CD4-positive, CD25-positive, alpha-beta regulatory T cell (primary cell): ENCODE data around the gene MZF1. TPM values are rescaled to one million over a fixed set of nuclear protein-coding genes. Genes with fewer than 3 reads are reported as not detected.
A peak's percentile ranks its signal among the peaks of the same experiment; 100 is the strongest.

Experiments used
- ATAC-seq, 2 donors: fragments of 150-1000 bp; cut with Tn5 transposase; one replicate each; pipeline ENCODE4 v1.10.0; 2021; ENCODE audit warnings: low read depth in 2 of 2, moderate number of reproducible peaks in 2 of 2, moderate library complexity in 1 of 2
- DNase-seq, 3 donors: peaks; one replicate each; pipeline versions ENCODE4 v3.0.0 to v3.0.0-alpha.2; 2012 to 2022; ENCODE audit warnings: mixed read lengths in 1 of 3
- H3K27ac ChIP-seq: one replicate; pipeline ENCODE4 v1.7.0; 2013; ENCODE audit warnings: mild to moderate bottlenecking, low read length; ENCODE audit not compliant: insufficient read depth, poor library complexity, severe bottlenecking
- H3K27me3 ChIP-seq: one replicate; pipeline ENCODE4 v1.7.0; 2013; ENCODE audit warnings: low read length; ENCODE audit not compliant: control insufficient read depth, insufficient read depth
- H3K36me3 ChIP-seq: one replicate; pipeline ENCODE4 v1.7.0; 2013; ENCODE audit warnings: mild to moderate bottlenecking, low read length, moderate library complexity; ENCODE audit not compliant: control insufficient read depth, insufficient read depth
- H3K4me1 ChIP-seq: 2 replicates; pipeline ENCODE4 v1.7.0; 2013; ENCODE audit warnings: mild to moderate bottlenecking, low read length; ENCODE audit not compliant: insufficient read depth, control insufficient read depth, poor library complexity, severe bottlenecking
- H3K4me3 ChIP-seq: one replicate; pipeline ENCODE4 v1.7.0; 2013; ENCODE audit warnings: low read depth, mild to moderate bottlenecking, low read length, moderate library complexity
- H3K9me3 ChIP-seq, 2 experiments: 1 replicate in 1 of 2; 2 replicates in 1 of 2; pipeline ENCODE4 v1.7.0; 2013; ENCODE audit warnings: low read length in 2 of 2, mild to moderate bottlenecking in 1 of 2, moderate library complexity in 1 of 2; ENCODE audit not compliant: control insufficient read depth in 2 of 2
- H3K27ac Mint-ChIP-seq, 3 donors: one replicate each; pipeline ENCODE4 v1.8.0; 2020 to 2022; ENCODE audit warnings: mild to moderate bottlenecking in 3 of 3, mixed read lengths in 3 of 3, moderate library complexity in 2 of 3
- H3K27me3 Mint-ChIP-seq: one replicate; pipeline ENCODE4 v1.8.0; 2022; ENCODE audit warnings: mild to moderate bottlenecking, mixed read lengths
- H3K36me3 Mint-ChIP-seq: one replicate; pipeline ENCODE4 v1.8.0; 2020; ENCODE audit warnings: mixed read lengths
- H3K4me1 Mint-ChIP-seq, 4 donors: one replicate each; pipeline ENCODE4 v1.8.0; 2020 to 2022; ENCODE audit warnings: mixed read lengths in 4 of 4, mild to moderate bottlenecking in 1 of 4
- H3K4me3 Mint-ChIP-seq, 4 donors: one replicate each; pipeline ENCODE4 v1.8.0; 2020 to 2022; ENCODE audit warnings: mild to moderate bottlenecking in 4 of 4, mixed read lengths in 4 of 4, moderate library complexity in 3 of 4
- H3K9me3 Mint-ChIP-seq, 7 donors: one replicate each; pipeline ENCODE4 v1.8.0; 2020 to 2022; ENCODE audit warnings: mixed read lengths in 7 of 7, mild to moderate bottlenecking in 3 of 7, moderate library complexity in 2 of 7
- polyA plus RNA-seq, 4 donors: library from polyadenylated mRNA; unstranded; fragments of 300-500 nt; fragmentation: Illumina TruSeq; gene quantifications; one replicate each; pipeline ENCODE4 v1.2.3, GENCODE V29; 2021
- total RNA-seq: library from RNA; stranded (reverse); gene quantifications from one replicate; pipeline ENCODE4 v1.2.3, GENCODE V29; 2022

Gene MZF1
- total and polyA plus RNA-seq, 5 donors from 2014 or later: 7.4 to 15.6 (median 7.9) TPM

- ATAC-seq (no peak), DNase-seq (no peak)
- Histone ChIP-seq H3K27ac (peak overlapping the region; percentile 14), H3K4me3 (peak overlapping the region; percentile 32), H3K27me3 (no peaks in the 10 kb centered on the region), H3K9me3 (no peaks in the 10 kb centered on the region), H3K36me3 (peaks cover 4% of the 10 kb centered on the region), H3K4me1 (peaks cover 34% of the 10 kb centered on the region)
- Mint-ChIP-seq H3K27me3 (no peaks in the 10 kb centered on the region), H3K9me3 (no peaks in the 10 kb centered on the region), H3K36me3 (no peaks in the 10 kb centered on the region), H3K4me3 (peak overlapping the region; percentile 61 to 85 (median 81)), H3K4me1 (peaks cover 4 to 46% (median 17%) of the 10 kb centered on the region in 4 donors), H3K27ac (peak overlapping the region in 2 of 3 donors; percentile 76 to 82)
Measured at GRCh38 chr19:58514564-58515022, 58.5 kb downstream of the MZF1 start.

- no peaks in the 10 kb centered on the region for H3K27me3 Mint-ChIP-seq
- ATAC-seq: peak; percentile 84 to 94
- Histone ChIP-seq H3K27ac (peak overlapping the region; percentile 55), H3K36me3 (peaks cover 4% of the 10 kb centered on the region), H3K4me3 (peak overlapping the region; percentile 32), H3K27me3 (no peaks in the 10 kb centered on the region), H3K4me1 (peaks cover 30% of the 10 kb centered on the region), H3K9me3 (no peaks in the 10 kb centered on the region)
- peak overlapping the region; percentile 74 to 85 (median 80) for H3K4me3 Mint-ChIP-seq
- no peaks in the 10 kb centered on the region for H3K36me3 Mint-ChIP-seq
- H3K9me3 Mint-ChIP-seq: no peaks in the 10 kb centered on the region
- DNase-seq: peak; percentile 84 to 97 (median 92)
- H3K4me1 Mint-ChIP-seq: peaks cover 2 to 40% (median 13%) of the 10 kb centered on the region in 4 donors
- peak overlapping the region; percentile 71 to 90 (median 76) for H3K27ac Mint-ChIP-seq
Measured at GRCh38 chr19:58513694-58514563, 59.2 kb downstream of the MZF1 start.

- Histone ChIP-seq H3K9me3 (no peaks in the 10 kb centered on the region), H3K4me1 (peaks cover 23% of the 10 kb centered on the region), H3K27ac (peak overlapping the region; percentile 55), H3K27me3 (no peaks in the 10 kb centered on the region), H3K36me3 (peaks cover 4% of the 10 kb centered on the region), H3K4me3 (no peak overlapping the region)
- H3K9me3 Mint-ChIP-seq: no peaks in the 10 kb centered on the region
- no peaks in the 10 kb centered on the region for H3K36me3 Mint-ChIP-seq
- peaks cover 0 to 33% (median 9%) of the 10 kb centered on the region in 4 donors for H3K4me1 Mint-ChIP-seq
- H3K27me3 Mint-ChIP-seq: no peaks in the 10 kb centered on the region
- H3K4me3 Mint-ChIP-seq: peak overlapping the region in 3 of 4 donors; percentile 24 to 82 (median 61)
- peak overlapping the region in 2 of 3 donors; percentile 65 to 71 for H3K27ac Mint-ChIP-seq
- ATAC-seq (no peak), DNase-seq (no peak)
Measured at GRCh38 chr19:58513213-58513693, 59.9 kb downstream of the MZF1 start.

Other genes with a start within 250 kb of the MZF1 start
- 2.1 TPM for gene ZSCAN22, start 246.3 kb downstream of the MZF1 start, total RNA-seq
- gene ZSCAN22, start 246.3 kb downstream of the MZF1 start, polyA plus RNA-seq: 1 to 10 TPM in 2 of 4 donors, under 1 TPM in 2; 0.31 to 2.6 (median 1.3) TPM
- 11.8 TPM for gene A1BG, start 219.8 kb downstream of the MZF1 start, total RNA-seq
- gene A1BG, start 219.8 kb downstream of the MZF1 start, polyA plus RNA-seq: 10 to 100 TPM; 32.0 to 53.7 (median 39.8) TPM
- gene ZNF497, start 210.6 kb downstream of the MZF1 start, total RNA-seq: 0.27 TPM
- gene ZNF497, start 210.6 kb downstream of the MZF1 start, polyA plus RNA-seq: under 1 TPM; 0.34 to 0.79 (median 0.41) TPM
- 1.1 TPM for gene ZNF837, start 192.3 kb downstream of the MZF1 start, total RNA-seq
- 1 to 10 TPM; 2.5 to 7.7 (median 4.6) TPM for gene ZNF837, start 192.3 kb downstream of the MZF1 start, polyA plus RNA-seq
- gene RPS5, start 186.1 kb downstream of the MZF1 start, total RNA-seq: 747 TPM
- gene RPS5, start 186.1 kb downstream of the MZF1 start, polyA plus RNA-seq: 1,000 to 10,000 TPM in 3 of 4 donors, 100 to 1,000 TPM in 1; 916 to 1,786 (median 1,426) TPM
- gene RNF225, start 177.7 kb downstream of the MZF1 start, total RNA-seq: 0.39 TPM
- not detected for gene RNF225, start 177.7 kb downstream of the MZF1 start, polyA plus RNA-seq
- gene ZNF584, start 164.7 kb downstream of the MZF1 start, total RNA-seq: 1.7 TPM
- gene ZNF584, start 164.7 kb downstream of the MZF1 start, polyA plus RNA-seq: 1 to 10 TPM; 5.4 to 8.8 (median 5.8) TPM
- 1.2 TPM for gene ZNF132, start 133.2 kb downstream of the MZF1 start, total RNA-seq
- gene ZNF132, start 133.2 kb downstream of the MZF1 start, polyA plus RNA-seq: 1 to 10 TPM in 1 of 4 donors, under 1 TPM in 3; 0.76 to 2.0 (median 0.96) TPM
- gene ZNF324B, start 121.7 kb downstream of the MZF1 start, total RNA-seq: 6.5 TPM
- 1 to 10 TPM in 1 of 4 donors, under 1 TPM in 3; 0.81 to 1.4 (median 0.90) TPM for gene ZNF324B, start 121.7 kb downstream of the MZF1 start, polyA plus RNA-seq
- gene ZNF324, start 106.3 kb downstream of the MZF1 start, total RNA-seq: 15.1 TPM
- gene ZNF324, start 106.3 kb downstream of the MZF1 start, polyA plus RNA-seq: 10 to 100 TPM in 2 of 4 donors, 1 to 10 TPM in 2; 5.3 to 12.7 (median 10.2) TPM
- 10.5 TPM for gene ZNF446, start 97.0 kb downstream of the MZF1 start, total RNA-seq
- gene ZNF446, start 97.0 kb downstream of the MZF1 start, polyA plus RNA-seq: 1 to 10 TPM; 1.7 to 5.2 (median 3.8) TPM
- gene SLC27A5, start 61.3 kb downstream of the MZF1 start, total RNA-seq: 5.5 TPM
- gene SLC27A5, start 61.3 kb downstream of the MZF1 start, polyA plus RNA-seq: 10 to 100 TPM; 14.4 to 26.7 (median 20.4) TPM
- 8.0 TPM for gene ZBTB45, start 53.5 kb downstream of the MZF1 start, total RNA-seq
- gene ZBTB45, start 53.5 kb downstream of the MZF1 start, polyA plus RNA-seq: 1 to 10 TPM; 4.2 to 5.7 (median 4.9) TPM
- gene TRIM28, start 29.3 kb downstream of the MZF1 start, total RNA-seq: 379 TPM
- gene TRIM28, start 29.3 kb downstream of the MZF1 start, polyA plus RNA-seq: 10 to 100 TPM; 34.5 to 52.4 (median 44.0) TPM
- 83.1 TPM for gene CHMP2A, start 18.2 kb downstream of the MZF1 start, total RNA-seq
- 100 to 1,000 TPM; 210 to 273 (median 240) TPM for gene CHMP2A, start 18.2 kb downstream of the MZF1 start, polyA plus RNA-seq
- 50.2 TPM for gene UBE2M, start 14.7 kb downstream of the MZF1 start, total RNA-seq
- gene UBE2M, start 14.7 kb downstream of the MZF1 start, polyA plus RNA-seq: 10 to 100 TPM in 2 of 4 donors, 1 to 10 TPM in 2; 8.7 to 17.2 (median 12.9) TPM